Nephron (organoid): ENCODE results near the gene TMPO.
"Not testable (repeated sequence)": the region's sequence is repeated elsewhere in the genome, so short reads cannot be mapped to it uniquely, and the experiment has no call there.

Experiments used
- H3K27ac Mint-ChIP-seq, 3 experiments: 2 replicates each; pipeline ENCODE4 v1.8.0; 2020; ENCODE audit warnings: mixed read lengths in 3 of 3, mild to moderate bottlenecking in 2 of 3, moderate library complexity in 1 of 3
- H3K27me3 Mint-ChIP-seq: 2 replicates; pipeline ENCODE4 v1.8.0; 2021; ENCODE audit warnings: low read depth, mild to moderate bottlenecking, moderate library complexity, mixed read lengths
- H3K36me3 Mint-ChIP-seq: 2 replicates; pipeline ENCODE4 v1.8.0; 2020; ENCODE audit warnings: low read depth, mixed read lengths
- H3K4me1 Mint-ChIP-seq: 2 replicates; pipeline ENCODE4 v1.8.0; 2020; ENCODE audit warnings: mixed read lengths
- H3K4me3 Mint-ChIP-seq, 3 experiments: 2 replicates each; pipeline ENCODE4 v1.8.0; 2020; ENCODE audit warnings: mild to moderate bottlenecking in 3 of 3, mixed read lengths in 3 of 3, moderate library complexity in 2 of 3
- H3K9me3 Mint-ChIP-seq: 2 replicates; pipeline ENCODE4 v1.8.0; 2020; ENCODE audit warnings: mixed read lengths
- TF ChIP-seq, protein P1 (sequence below), 3 experiments: fragments of 200-600 bp; sonication (generic); IDR thresholded peaks; one replicate each; pipeline ENCODE4 v1.5.0; 2021; ENCODE audit warnings: antibody characterized with exemption in 3 of 3; ENCODE audit not compliant: unreplicated experiment in 3 of 3

TMPO gene

DNA sequence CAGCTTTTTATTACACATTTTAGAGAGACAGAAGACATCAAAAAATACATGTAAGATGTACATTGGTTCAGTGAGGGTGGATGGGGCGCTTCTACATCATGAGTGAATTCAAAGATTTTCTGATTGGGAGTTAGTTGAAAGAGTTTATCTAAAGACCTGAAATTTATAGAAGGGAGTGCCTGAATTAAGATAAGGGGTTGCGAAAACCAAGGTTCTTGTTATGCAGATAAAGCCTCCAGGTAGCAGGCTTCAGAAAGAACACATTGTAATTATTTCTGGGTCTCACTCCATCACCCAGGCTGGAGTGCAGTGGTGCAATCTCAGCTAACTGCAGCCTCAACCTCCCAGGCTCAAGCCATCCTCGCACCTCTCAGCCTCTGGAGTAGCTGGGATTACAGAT is 26.2 kb upstream of the TMPO start:
- Mint-ChIP-seq H3K27ac (peak overlapping the region; percentile 56 to 86 (median 72)), H3K4me1 (peaks cover 12% of the 10 kb centered on the region), H3K36me3 (no peaks in the 10 kb centered on the region), H3K27me3 (peaks cover 4% of the 10 kb centered on the region), H3K4me3 (no peak overlapping the region), H3K9me3 (peaks cover 3% of the 10 kb centered on the region)
- TF ChIP-seq, protein P1, sequence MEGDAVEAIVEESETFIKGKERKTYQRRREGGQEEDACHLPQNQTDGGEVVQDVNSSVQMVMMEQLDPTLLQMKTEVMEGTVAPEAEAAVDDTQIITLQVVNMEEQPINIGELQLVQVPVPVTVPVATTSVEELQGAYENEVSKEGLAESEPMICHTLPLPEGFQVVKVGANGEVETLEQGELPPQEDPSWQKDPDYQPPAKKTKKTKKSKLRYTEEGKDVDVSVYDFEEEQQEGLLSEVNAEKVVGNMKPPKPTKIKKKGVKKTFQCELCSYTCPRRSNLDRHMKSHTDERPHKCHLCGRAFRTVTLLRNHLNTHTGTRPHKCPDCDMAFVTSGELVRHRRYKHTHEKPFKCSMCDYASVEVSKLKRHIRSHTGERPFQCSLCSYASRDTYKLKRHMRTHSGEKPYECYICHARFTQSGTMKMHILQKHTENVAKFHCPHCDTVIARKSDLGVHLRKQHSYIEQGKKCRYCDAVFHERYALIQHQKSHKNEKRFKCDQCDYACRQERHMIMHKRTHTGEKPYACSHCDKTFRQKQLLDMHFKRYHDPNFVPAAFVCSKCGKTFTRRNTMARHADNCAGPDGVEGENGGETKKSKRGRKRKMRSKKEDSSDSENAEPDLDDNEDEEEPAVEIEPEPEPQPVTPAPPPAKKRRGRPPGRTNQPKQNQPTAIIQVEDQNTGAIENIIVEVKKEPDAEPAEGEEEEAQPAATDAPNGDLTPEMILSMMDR (IDR thresholded peaks at IDR 0.05; ENCODE audit: unreplicated experiment in 3 of 3) = no peak

DNA sequence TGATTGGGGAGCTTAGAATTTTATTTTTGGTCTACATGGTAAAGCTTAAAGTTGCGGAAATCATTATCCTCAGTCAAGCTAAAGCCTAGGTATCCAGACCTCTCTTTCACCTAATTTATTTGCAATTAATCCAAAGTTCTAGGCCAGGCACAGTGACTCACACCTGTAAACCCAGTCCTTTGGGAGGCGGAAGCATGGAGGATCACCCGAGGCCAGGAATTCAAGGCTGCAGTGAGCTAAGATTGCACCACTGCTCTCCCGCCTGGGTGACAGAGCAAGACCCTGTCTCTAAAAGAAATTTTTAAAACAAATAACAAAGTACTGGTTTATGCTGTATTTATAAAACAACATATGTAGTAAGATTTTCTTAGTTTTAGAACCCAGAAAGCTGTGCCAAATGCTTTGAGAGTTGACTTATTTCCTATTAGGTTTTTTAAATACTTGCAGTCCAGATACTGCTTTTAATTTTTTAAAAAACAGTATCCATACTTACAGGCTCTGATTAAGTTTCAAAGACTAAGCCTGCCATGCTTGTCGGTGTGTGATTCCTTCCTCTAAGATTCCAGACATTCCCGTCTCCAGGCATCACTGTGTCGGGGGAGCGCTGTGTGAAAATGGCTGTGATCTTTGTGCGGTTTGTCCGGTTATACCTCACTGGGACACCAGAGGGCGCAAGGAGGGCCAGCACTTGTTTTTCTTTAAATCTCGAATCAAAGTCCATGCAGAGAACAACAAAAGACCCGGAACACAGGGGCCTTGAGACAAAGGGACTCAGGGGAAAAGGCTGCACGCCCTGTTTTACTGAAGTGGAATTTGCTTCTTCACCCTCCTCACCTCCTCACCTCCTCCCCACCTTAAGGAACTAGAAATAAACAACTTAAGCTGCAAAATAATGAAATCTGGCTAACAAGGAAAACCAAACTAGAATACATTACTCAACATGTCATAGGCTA is 24.6 kb upstream of the TMPO start:
- Mint-ChIP-seq H3K4me3 (peak overlapping the region; percentile 44 to 59 (median 55)), H3K27me3 (peaks cover 4% of the 10 kb centered on the region), H3K27ac (peak overlapping the region; percentile 99 to 100 (median 99)), H3K36me3 (no peaks in the 10 kb centered on the region), H3K4me1 (peaks cover 12% of the 10 kb centered on the region), H3K9me3 (peaks cover 1% of the 10 kb centered on the region)
- TF ChIP-seq, protein P1 (IDR thresholded peaks at IDR 0.05; ENCODE audit: unreplicated experiment in 3 of 3) = peak; percentile 84 to 92 (median 91)

DNA sequence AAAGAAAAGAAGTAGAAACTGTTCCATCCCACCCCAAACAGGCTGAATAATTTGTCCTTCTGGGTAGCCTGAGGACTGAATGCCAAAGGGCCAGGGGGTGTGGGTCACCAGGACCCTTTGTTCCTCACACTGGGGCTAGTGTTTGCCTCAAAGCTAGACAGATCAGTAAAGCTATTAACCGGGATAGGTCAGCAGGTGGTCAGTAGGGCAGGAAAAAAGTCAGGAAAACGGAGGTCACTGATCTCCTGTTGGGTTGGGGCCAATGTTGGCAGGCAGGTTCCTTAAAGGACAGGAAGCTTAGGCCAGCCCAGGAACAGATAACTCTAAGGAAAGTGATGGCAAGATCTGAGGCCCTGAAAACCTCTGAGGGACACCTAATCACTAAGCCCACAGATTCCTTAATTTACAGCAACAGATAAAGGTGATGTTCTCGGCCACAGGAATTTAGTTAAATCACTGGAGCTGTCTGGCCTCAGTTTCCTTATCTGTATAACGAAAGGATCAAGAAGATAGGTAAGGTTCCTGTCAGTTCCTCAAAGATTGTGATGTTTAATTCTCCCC is 22.7 kb upstream of the TMPO start:
- Mint-ChIP-seq H3K27me3 (peaks cover 6% of the 10 kb centered on the region), H3K4me3 (no peak overlapping the region), H3K4me1 (peaks cover 12% of the 10 kb centered on the region), H3K36me3 (no peaks in the 10 kb centered on the region), H3K27ac (peak overlapping the region; percentile 71 to 79 (median 74)), H3K9me3 (no peaks in the 10 kb centered on the region)
- TF ChIP-seq, protein P1 (IDR thresholded peaks at IDR 0.05; ENCODE audit: unreplicated experiment in 3 of 3) = no peak

DNA sequence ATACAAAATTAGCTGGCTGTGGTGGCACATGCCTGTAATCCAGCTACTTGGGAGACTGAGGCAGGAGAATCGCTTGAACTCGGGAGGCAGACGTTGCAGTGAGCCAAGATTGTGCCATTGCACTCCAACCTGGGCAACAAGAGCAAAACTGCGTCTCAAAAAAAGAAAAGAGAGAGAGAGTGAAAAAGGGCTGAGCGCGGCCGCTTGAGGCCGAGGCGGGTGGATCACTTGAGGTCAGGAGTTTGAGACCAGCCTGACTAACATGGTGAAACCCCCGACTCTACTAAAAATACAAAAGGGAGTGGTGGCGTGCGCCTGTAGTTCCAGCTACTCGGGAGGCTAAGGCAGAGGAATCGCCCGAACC is 14.1 kb upstream of the TMPO start:
- not testable (repeated sequence) for H3K36me3 Mint-ChIP-seq, H3K27me3 Mint-ChIP-seq, H3K4me1 Mint-ChIP-seq, H3K9me3 Mint-ChIP-seq
- peak overlapping the region; percentile 83 to 87 (median 85) for H3K27ac Mint-ChIP-seq
- peak overlapping the region; percentile 75 to 93 (median 79) for H3K4me3 Mint-ChIP-seq

DNA sequence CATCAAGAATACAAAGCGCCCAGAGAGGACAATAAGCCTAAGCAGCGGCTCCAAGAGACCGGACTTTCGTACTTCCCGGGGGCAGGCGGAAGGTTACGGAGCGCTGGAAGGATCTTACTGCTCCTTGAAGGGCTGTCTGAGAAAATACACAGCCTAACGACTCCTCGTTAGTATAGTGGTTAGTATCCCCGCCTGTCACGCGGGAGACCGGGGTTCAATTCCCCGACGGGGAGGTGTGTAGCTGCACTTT is 12.1 kb upstream of the TMPO start:
- Mint-ChIP-seq H3K9me3 (peaks cover 3% of the 10 kb centered on the region), H3K4me1 (peaks cover 9% of the 10 kb centered on the region), H3K27ac (peak overlapping the region; percentile 99), H3K4me3 (peak overlapping the region; percentile 88 to 94 (median 93)), H3K36me3 (no peaks in the 10 kb centered on the region), H3K27me3 (peaks cover 4% of the 10 kb centered on the region)
- TF ChIP-seq, protein P1 (IDR thresholded peaks at IDR 0.05; ENCODE audit: unreplicated experiment in 3 of 3) = no peak

DNA sequence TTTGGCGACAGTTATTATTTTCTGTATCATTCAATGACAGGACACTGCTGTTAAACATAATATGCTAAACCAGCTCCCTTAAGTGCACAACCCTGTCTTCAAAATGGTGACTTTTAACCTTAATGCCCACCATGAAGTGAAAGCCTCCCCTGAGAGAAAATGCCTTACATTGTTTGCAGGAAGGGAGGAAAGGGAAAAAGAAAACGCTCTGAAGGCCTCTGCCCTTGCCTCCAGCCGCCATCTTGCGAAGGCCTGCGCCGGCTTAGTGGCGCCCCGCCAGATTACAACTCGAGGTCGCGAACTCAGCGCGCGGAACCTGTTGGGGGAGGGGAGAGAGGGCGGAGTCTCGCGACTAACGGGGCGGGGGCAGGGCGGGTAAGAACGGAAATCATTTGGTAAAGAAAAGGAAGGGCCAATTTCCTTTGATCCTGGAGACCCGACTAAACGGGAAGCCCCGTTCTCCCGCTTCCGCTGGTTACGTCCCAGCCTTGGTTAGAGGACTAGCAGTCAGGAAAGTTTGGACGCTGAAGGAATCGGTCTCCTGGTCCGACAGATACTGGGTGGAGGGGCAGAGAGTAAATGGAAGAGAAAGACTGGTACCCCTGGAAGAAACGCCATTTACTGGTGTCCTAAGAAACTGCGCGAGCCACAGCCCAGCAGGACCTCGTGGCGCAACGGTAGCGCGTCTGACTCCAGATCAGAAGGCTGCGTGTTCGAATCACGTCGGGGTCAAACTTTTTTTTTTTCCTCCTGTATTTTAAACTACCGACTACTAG is 11.6 kb upstream of the TMPO start:
- TF ChIP-seq, protein P1 (IDR thresholded peaks at IDR 0.05; ENCODE audit: unreplicated experiment in 3 of 3) = no peak
- Mint-ChIP-seq H3K4me1 (peaks cover 9% of the 10 kb centered on the region), H3K27ac (peak overlapping the region; percentile 99), H3K9me3 (peaks cover 3% of the 10 kb centered on the region), H3K4me3 (peak overlapping the region; percentile 88 to 94 (median 93)), H3K36me3 (no peaks in the 10 kb centered on the region), H3K27me3 (peaks cover 4% of the 10 kb centered on the region)
